C4-2B (cell line): ENCODE measurements around the gene PRR12.

ENCODE experiments used
- ZFX ChIP-seq: fragments of 450-650 bp; IDR thresholded peaks from 2 replicates; pipeline ENCODE4 v1.6.1; 2017
- TF ChIP-seq, protein P1 (sequence below): fragments of 450-650 bp; conservative IDR thresholded peaks from 2 replicates; pipeline ENCODE4 v1.5.1; 2017; ENCODE audit warnings: mild to moderate bottlenecking

DNA sequence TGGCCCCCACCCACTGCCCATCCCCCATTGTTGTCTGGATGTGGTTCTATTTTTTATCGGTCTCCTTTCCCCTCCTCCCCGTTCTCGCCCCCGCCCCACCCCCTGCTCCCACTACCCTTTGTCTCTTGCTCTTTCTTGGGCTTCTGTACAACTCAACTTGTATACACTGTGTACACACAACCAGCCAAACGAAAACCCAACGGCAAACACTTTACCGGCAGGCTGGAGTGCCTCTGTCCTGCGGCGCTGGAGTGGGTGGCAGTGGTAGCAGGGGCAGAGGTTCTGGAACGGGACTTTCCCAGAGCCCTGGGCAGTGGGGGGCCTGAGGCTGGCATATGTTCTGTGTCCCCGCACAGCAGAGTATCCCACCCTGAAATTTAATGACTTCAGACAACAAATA lies 35.2 kb downstream of the PRR12 start:
- TF ChIP-seq, protein P1, sequence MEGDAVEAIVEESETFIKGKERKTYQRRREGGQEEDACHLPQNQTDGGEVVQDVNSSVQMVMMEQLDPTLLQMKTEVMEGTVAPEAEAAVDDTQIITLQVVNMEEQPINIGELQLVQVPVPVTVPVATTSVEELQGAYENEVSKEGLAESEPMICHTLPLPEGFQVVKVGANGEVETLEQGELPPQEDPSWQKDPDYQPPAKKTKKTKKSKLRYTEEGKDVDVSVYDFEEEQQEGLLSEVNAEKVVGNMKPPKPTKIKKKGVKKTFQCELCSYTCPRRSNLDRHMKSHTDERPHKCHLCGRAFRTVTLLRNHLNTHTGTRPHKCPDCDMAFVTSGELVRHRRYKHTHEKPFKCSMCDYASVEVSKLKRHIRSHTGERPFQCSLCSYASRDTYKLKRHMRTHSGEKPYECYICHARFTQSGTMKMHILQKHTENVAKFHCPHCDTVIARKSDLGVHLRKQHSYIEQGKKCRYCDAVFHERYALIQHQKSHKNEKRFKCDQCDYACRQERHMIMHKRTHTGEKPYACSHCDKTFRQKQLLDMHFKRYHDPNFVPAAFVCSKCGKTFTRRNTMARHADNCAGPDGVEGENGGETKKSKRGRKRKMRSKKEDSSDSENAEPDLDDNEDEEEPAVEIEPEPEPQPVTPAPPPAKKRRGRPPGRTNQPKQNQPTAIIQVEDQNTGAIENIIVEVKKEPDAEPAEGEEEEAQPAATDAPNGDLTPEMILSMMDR: no peak
- no peak for TF ChIP-seq ZFX
